PFSK-1 (cell line): ENCODE results near the gene SCGB1C2.

Experiments used
- FOXP2 ChIP-seq: optimal IDR thresholded peaks from 2 replicates; pipeline ENCODE3; 2011; ENCODE audit warnings: borderline replicate concordance, control low read depth, inconsistent platforms; ENCODE audit not compliant: insufficient read depth; ENCODE audit errors: extremely low read length, extremely low read depth
- POLR2AphosphoS5 ChIP-seq: IDR thresholded peaks from 2 replicates; pipeline ENCODE4 v1.6.1; 2012; ENCODE audit warnings: low read depth, mild to moderate bottlenecking, control low read depth, low read length, moderate library complexity
- REST ChIP-seq, 2 experiments: IDR thresholded peaks; 2 replicates each; pipeline versions ENCODE4 v1.6.1 to v1.8.0; 2011 to 2012; ENCODE audit warnings: low read depth in 2 of 2, low read length in 2 of 2, control low read depth in 1 of 2, inconsistent platforms in 1 of 2, mild to moderate bottlenecking in 1 of 2, moderate library complexity in 1 of 2; ENCODE audit not compliant: insufficient read depth in 1 of 2
- SIN3A ChIP-seq: IDR thresholded peaks from 2 replicates; pipeline ENCODE4 v1.6.1; 2012; ENCODE audit warnings: mild to moderate bottlenecking, low read length, moderate library complexity, borderline replicate concordance; ENCODE audit not compliant: insufficient read depth
- TAF1 ChIP-seq: IDR thresholded peaks from 2 replicates; pipeline ENCODE4 v1.6.1; 2012; ENCODE audit warnings: low read length, control low read depth, borderline replicate concordance; ENCODE audit not compliant: insufficient read depth

The SCGB1C2 gene

DNA sequence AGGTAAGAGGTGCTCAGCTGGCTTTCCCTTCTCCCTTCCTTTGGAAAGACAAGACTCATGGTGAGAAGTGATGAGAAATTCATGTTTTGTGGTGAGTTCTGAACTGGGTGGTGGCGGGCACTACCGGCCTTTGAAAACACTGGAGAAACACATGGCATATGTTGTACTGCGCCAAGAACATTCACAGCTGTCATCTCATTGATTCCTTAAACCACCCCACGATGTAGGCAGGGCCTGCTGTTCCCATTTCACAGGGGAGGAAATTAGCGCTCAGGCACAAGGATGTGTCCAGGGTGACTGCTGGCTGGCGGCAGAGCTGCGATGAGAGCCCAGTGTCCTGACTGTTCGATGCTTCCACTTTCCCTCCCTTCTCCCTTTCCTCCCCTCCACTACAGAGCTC, 45.7 kb downstream of the SCGB1C2 start:
- no peak for TF ChIP-seq REST (IDR thresholded peaks at IDR 0.05; ENCODE audit: insufficient read depth in 1 of 2, low read depth in 2 of 2, low read length in 2 of 2)
- TF ChIP-seq SIN3A: no peak
- TF ChIP-seq FOXP2: no peak
- no peak for TF ChIP-seq POLR2AphosphoS5
- TF ChIP-seq TAF1: no peak

DNA sequence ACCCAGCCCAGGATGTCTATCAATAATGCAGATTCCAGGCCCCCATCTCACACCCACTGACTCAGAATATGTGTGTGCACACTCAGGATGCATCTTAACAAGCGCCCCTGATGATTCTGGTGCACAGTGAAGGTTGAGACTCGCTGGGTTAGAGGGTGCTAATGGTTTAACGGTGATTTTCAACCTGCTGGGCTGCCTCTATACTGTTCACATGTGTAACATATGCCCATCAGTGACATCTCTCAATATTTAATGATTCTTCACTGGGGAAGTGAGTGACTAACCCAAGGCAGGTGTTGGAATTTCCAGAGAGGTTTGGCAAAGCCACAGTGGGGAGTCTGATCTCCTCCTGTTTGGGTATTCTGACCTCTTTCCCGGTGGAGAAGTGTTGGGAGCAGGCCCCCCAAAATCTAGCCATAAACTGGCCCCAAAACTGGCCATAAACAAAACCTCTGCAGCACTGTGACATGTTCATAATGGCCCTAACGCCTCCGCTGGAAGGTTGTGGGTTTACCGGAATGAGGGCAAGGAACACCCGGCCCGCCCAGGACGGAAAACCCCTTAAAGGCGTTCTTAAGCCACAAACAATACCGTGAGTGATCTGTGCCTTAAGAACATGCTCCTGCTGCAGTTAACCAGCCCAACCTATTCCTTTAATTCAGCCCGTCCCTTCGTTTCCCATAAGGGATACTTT, 48.2 kb downstream of the SCGB1C2 start:
- TF ChIP-seq POLR2AphosphoS5 (no peak), SIN3A (no peak), FOXP2 (no peak), TAF1 (no peak), REST (IDR thresholded peaks at IDR 0.05; ENCODE audit: insufficient read depth in 1 of 2, low read depth in 2 of 2, low read length in 2 of 2) (no peak)

DNA sequence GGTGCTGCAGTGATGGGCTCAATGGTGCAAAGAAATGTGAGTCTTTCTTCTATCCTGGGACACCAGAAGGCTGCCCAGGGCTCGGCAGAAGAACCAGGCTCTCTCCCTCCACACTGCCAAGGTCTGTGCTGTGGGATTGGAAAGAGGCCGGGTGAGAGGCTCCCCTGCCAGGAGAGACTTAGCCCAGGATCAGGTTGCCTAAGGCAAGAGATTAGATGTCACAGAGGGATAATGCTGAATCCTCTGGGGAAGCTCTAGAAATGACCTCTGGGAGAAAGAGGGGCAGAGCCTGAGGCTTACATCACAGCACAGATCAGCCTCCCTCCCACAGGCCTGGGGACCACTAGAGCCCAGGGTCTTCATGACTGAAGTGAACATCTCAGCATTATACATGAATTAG, 49.8 kb downstream of the SCGB1C2 start:
- TF ChIP-seq FOXP2: no peak
- TF ChIP-seq REST (IDR thresholded peaks at IDR 0.05; ENCODE audit: insufficient read depth in 1 of 2, low read depth in 2 of 2, low read length in 2 of 2): no peak
- no peak for TF ChIP-seq POLR2AphosphoS5
- TF ChIP-seq SIN3A: no peak
